GM18511 (cell line): ENCODE results near the gene C4orf17.
A peak's percentile ranks its signal among the peaks of the same experiment; 100 is the strongest.

Experiments used
- ATAC-seq: cut with Tn5 transposase; IDR thresholded peaks from one replicate; pipeline ENCODE4 v1.9.1; 2021; ENCODE audit warnings: mild to moderate bottlenecking, moderate library complexity; ENCODE audit not compliant: unreplicated experiment

Gene C4orf17

GRCh38 chr4:99536848-99537247 is 26.0 kb downstream of the C4orf17 start:
- ATAC-seq: no peak

GRCh38 chr4:99537674-99538073 is 26.9 kb downstream of the C4orf17 start:
- no peak for ATAC-seq

- ATAC-seq: no peak
These were observed 29.6 kb downstream of the C4orf17 start for GRCh38 chr4:99540277-99540939.

GRCh38 chr4:99552872-99553271 is 42.1 kb downstream of the C4orf17 start:
- ATAC-seq: no peak

- ATAC-seq: peak; percentile 96
These were observed 52.7 kb downstream of the C4orf17 start, which contains the start of gene TRMT10A for GRCh38 chr4:99563310-99564186. Gene TRMT10A (minus strand): TSS chr4:99564039. CDS start chr4:99559338, 4,701 bp downstream.

- no peak for ATAC-seq
These were observed 54.1 kb downstream of the C4orf17 start for GRCh38 chr4:99564921-99565320.

- ATAC-seq: no peak
These were observed 61.1 kb downstream of the C4orf17 start for GRCh38 chr4:99571883-99572282.

GRCh38 chr4:99572527-99573240 is 61.9 kb downstream of the C4orf17 start:
- ATAC-seq: no peak

- no peak for ATAC-seq
These were observed 63.0 kb downstream of the C4orf17 start for GRCh38 chr4:99573735-99574368.

- peak; percentile 83 for ATAC-seq
These were observed 63.9 kb downstream of the C4orf17 start, which contains the start of gene MTTP for GRCh38 chr4:99574530-99575324. Gene MTTP (plus strand): TSS chr4:99574824. CDS start chr4:99574910, 86 bp downstream.

- no peak for ATAC-seq
These were observed 67.9 kb downstream of the C4orf17 start for GRCh38 chr4:99578714-99579113.

- ATAC-seq: no peak
These were observed 74.7 kb downstream of the C4orf17 start for GRCh38 chr4:99585516-99585915.

- no peak for ATAC-seq
These were observed 75.5 kb downstream of the C4orf17 start for GRCh38 chr4:99586322-99586721.

- no peak for ATAC-seq
These were observed 76.0 kb downstream of the C4orf17 start for GRCh38 chr4:99586797-99587196.

GRCh38 chr4:99587309-99587708 is 76.5 kb downstream of the C4orf17 start:
- no peak for ATAC-seq

GRCh38 chr4:99587803-99588202 is 77.0 kb downstream of the C4orf17 start:
- no peak for ATAC-seq

GRCh38 chr4:99591757-99592156 is 80.9 kb downstream of the C4orf17 start:
- no peak for ATAC-seq
